ENCODE data around the gene STPG1.

GRCh38 chr1:24409535-24409934 lies 4.0 kb downstream of the STPG1 start:
- no peak for TF ChIP-seq CTCF (conservative IDR thresholded peaks at IDR 0.05)
- no peak for TF ChIP-seq ZFX (IDR thresholded peaks at IDR 0.05)

Measured in C4-2B (cell line).